H1 (cell line): ENCODE results near the gene COIL. TPM values are rescaled to one million over a fixed set of nuclear protein-coding genes. Genes with fewer than 3 reads are reported as not detected.

Experiments used
- CTCF ChIA-PET: fragments of 300-600 bp; sonication (Branson Sonifier 250); formaldehyde crosslinking; loops from one replicate; lab custom pipeline; 2021; ENCODE audit not compliant: partially characterized antibody; lab: Charles Lee
- POLR2A ChIA-PET: fragments of 300-600 bp; sonication (Branson Sonifier 250); formaldehyde crosslinking; loops from one replicate; lab custom pipeline; 2021; ENCODE audit warnings: inconsistent platforms; ENCODE audit not compliant: partially characterized antibody; lab: Charles Lee
- DNase-seq, 2 experiments: peaks; one replicate each; pipeline versions ENCODE4 v3.0.0 to v3.0.0-alpha.2; 2010 to 2022; ENCODE audit warnings: low spot score in 2 of 2, low read depth in 1 of 2, mixed read lengths in 1 of 2
- FAIRE-seq: peaks from 2 replicates; lab custom pipeline; 2011; peaks lifted over from hg19 to GRCh38; lab: Jason Lieb, UNC
- H2AFZ ChIP-seq: 2 replicates; pipeline ENCODE4 v1.8.1; 2012; ENCODE audit warnings: low read length, inconsistent platforms
- H2AK5ac ChIP-seq: 2 replicates; pipeline ENCODE4 v1.6.1; 2013; ENCODE audit warnings: low read depth, low read length
- H2BK120ac ChIP-seq: replicated peaks from 2 replicates; pipeline ENCODE3; 2013; ENCODE audit warnings: low read depth, low read length, inconsistent platforms
- H2BK12ac ChIP-seq: 2 replicates; pipeline ENCODE4 v1.6.1; 2013; ENCODE audit warnings: low read depth, low read length
- H2BK15ac ChIP-seq: 2 replicates; pipeline ENCODE4 v1.6.1; 2013; ENCODE audit warnings: low read length
- H2BK20ac ChIP-seq: 2 replicates; pipeline ENCODE4 v1.6.1; 2013; ENCODE audit warnings: low read length
- H2BK5ac ChIP-seq: 2 replicates; pipeline ENCODE4 v1.6.1; 2013; ENCODE audit warnings: low read depth, low read length
- H3K14ac ChIP-seq: 2 replicates; pipeline ENCODE4 v1.6.1; 2013; ENCODE audit warnings: inconsistent platforms; ENCODE audit not compliant: insufficient read length
- H3K18ac ChIP-seq: 2 replicates; pipeline ENCODE4 v1.6.1; 2013; ENCODE audit warnings: low read length; ENCODE audit errors: extremely low read depth
- H3K23ac ChIP-seq: 2 replicates; pipeline ENCODE4 v1.6.1; 2013; ENCODE audit warnings: inconsistent platforms; ENCODE audit not compliant: insufficient read length
- H3K23me2 ChIP-seq: 2 replicates; pipeline ENCODE4 v1.6.1; 2013; ENCODE audit warnings: low read depth, low read length
- H3K27ac ChIP-seq: 2 replicates; pipeline ENCODE4 v1.6.1; 2011; ENCODE audit warnings: low read depth, low read length, inconsistent platforms
- H3K27me3 ChIP-seq, 4 experiments: replicated peaks in 1 of 4; 1 replicate in 1 of 4; 2 replicates in 3 of 4; pipeline versions ENCODE4 v1.6.1 to v1.8.1; 2011 to 2013; ENCODE audit warnings: low read length in 3 of 4, mild to moderate bottlenecking in 3 of 4, inconsistent platforms in 2 of 4, mixed read lengths in 2 of 4, moderate library complexity in 1 of 4; ENCODE audit not compliant: control insufficient read depth in 3 of 4, insufficient read depth in 3 of 4; ENCODE audit errors: extremely low read depth in 1 of 4
- H3K36me3 ChIP-seq, 4 experiments: 2 replicates each; pipeline versions ENCODE4 v1.6.1 to v1.8.1; 2011 to 2013; ENCODE audit warnings: mild to moderate bottlenecking in 4 of 4, low read length in 3 of 4, moderate library complexity in 2 of 4, control low read depth in 1 of 4, inconsistent platforms in 1 of 4; ENCODE audit not compliant: insufficient read depth in 4 of 4, control insufficient read depth in 2 of 4
- H3K4ac ChIP-seq: replicated peaks from 2 replicates; pipeline ENCODE3; 2013; ENCODE audit warnings: low read length, low read depth, mixed read lengths, inconsistent platforms; ENCODE audit not compliant: insufficient read length
- H3K4me1 ChIP-seq, 4 experiments: replicated peaks in 1 of 4; 1 replicate in 1 of 4; 2 replicates in 3 of 4; pipeline versions ENCODE4 v1.6.1 to v1.8.1; 2011 to 2013; ENCODE audit warnings: low read length in 3 of 4, inconsistent platforms in 2 of 4, mixed read lengths in 1 of 4; ENCODE audit not compliant: insufficient read depth in 4 of 4, control insufficient read depth in 3 of 4
- H3K4me2 ChIP-seq, 2 experiments: 2 replicates each; pipeline versions ENCODE4 v1.6.1 to v1.8.1; 2011 to 2013; ENCODE audit warnings: low read depth in 2 of 2, low read length in 2 of 2, control low read depth in 1 of 2, inconsistent platforms in 1 of 2, mild to moderate bottlenecking in 1 of 2; ENCODE audit not compliant: insufficient read depth in 1 of 2
- H3K4me3 ChIP-seq, 4 experiments: fragments of 200-600, 300-600 bp in 1 of 4; sonication (generic), shearing (Covaris generic), sonication (Bioruptor Twin) in 1 of 4; 2 replicates each; pipeline versions ENCODE4 v1.5.1 to v1.8.1; 2011 to 2016; ENCODE audit warnings: low read length in 4 of 4, low read depth in 3 of 4, control low read depth in 2 of 4, inconsistent platforms in 2 of 4, mild to moderate bottlenecking in 2 of 4, mixed read lengths in 1 of 4, moderate library complexity in 1 of 4; ENCODE audit not compliant: insufficient read depth in 2 of 4; ENCODE audit errors: extremely low read depth in 1 of 4
- H3K56ac ChIP-seq: replicated peaks from 2 replicates; pipeline ENCODE3; 2013; ENCODE audit warnings: low read depth, mild to moderate bottlenecking, mixed read lengths, low read length, inconsistent platforms; ENCODE audit not compliant: insufficient read length
- H3K79me1 ChIP-seq: 2 replicates; pipeline ENCODE4 v1.6.1; 2013; ENCODE audit warnings: low read depth, low read length, control low read depth
- H3K79me2 ChIP-seq, 2 experiments: 2 replicates each; pipeline versions ENCODE4 v1.6.1 to v1.8.1; 2012 to 2013; ENCODE audit warnings: low read length in 2 of 2, mild to moderate bottlenecking in 2 of 2, inconsistent platforms in 1 of 2; ENCODE audit not compliant: insufficient read depth in 2 of 2, control insufficient read depth in 1 of 2
- H3K9ac ChIP-seq, 4 experiments: replicated peaks in 1 of 4; 1 replicate in 1 of 4; 2 replicates in 3 of 4; pipeline versions ENCODE4 v1.6.1 to v1.8.1; 2011 to 2013; ENCODE audit warnings: low read depth in 3 of 4, low read length in 3 of 4, control low read depth in 2 of 4, mild to moderate bottlenecking in 2 of 4, moderate library complexity in 2 of 4, inconsistent platforms in 1 of 4; ENCODE audit errors: extremely low read depth in 1 of 4
- H3K9me3 ChIP-seq, 2 experiments: 2 replicates each; pipeline versions ENCODE4 v1.6.1 to v1.8.1; 2012 to 2013; ENCODE audit warnings: mild to moderate bottlenecking in 2 of 2, moderate library complexity in 2 of 2, control low read depth in 1 of 2, inconsistent platforms in 1 of 2, low read depth in 1 of 2, low read length in 1 of 2, mixed read lengths in 1 of 2; ENCODE audit not compliant: insufficient read depth in 2 of 2
- H4K20me1 ChIP-seq, 2 experiments: replicated peaks in 1 of 2; 2 replicates each; pipeline versions ENCODE3 to v1.8.1; 2011 to 2013; ENCODE audit warnings: inconsistent platforms in 2 of 2, low read length in 2 of 2, mild to moderate bottlenecking in 1 of 2; ENCODE audit not compliant: insufficient read depth in 2 of 2, control insufficient read depth in 1 of 2
- H4K5ac ChIP-seq: 2 replicates; pipeline ENCODE4 v1.6.1; 2013; ENCODE audit warnings: low read length, low read depth, mixed read lengths, inconsistent platforms; ENCODE audit not compliant: insufficient read length
- H4K8ac ChIP-seq: 2 replicates; pipeline ENCODE4 v1.8.0; 2013; ENCODE audit warnings: mild to moderate bottlenecking, moderate library complexity, low read length, inconsistent platforms; ENCODE audit not compliant: insufficient read depth; ENCODE audit errors: extremely low read depth
- H4K91ac ChIP-seq: replicated peaks from 2 replicates; pipeline ENCODE3; 2013; ENCODE audit warnings: low read length, mixed read lengths, inconsistent platforms; ENCODE audit not compliant: insufficient read length
- CBX8 ChIP-seq: fragments of 300-800, 300-1000 bp; sonication (generic); IDR thresholded peaks from 2 replicates; pipeline ENCODE4 v1.7.1; 2016; ENCODE audit warnings: low read depth, low read length, borderline replicate concordance
- CREB1 ChIP-seq: IDR thresholded peaks from 2 replicates; pipeline ENCODE4 v1.6.1; 2012; ENCODE audit warnings: inconsistent platforms
- EGR1 ChIP-seq: IDR thresholded peaks from 2 replicates; pipeline ENCODE4 v1.6.1; 2011; ENCODE audit warnings: low read depth, low read length, borderline replicate concordance
- GABPA ChIP-seq: IDR thresholded peaks from 2 replicates; pipeline ENCODE4 v1.6.1; 2011; ENCODE audit warnings: mild to moderate bottlenecking, low read length, moderate library complexity, borderline replicate concordance; ENCODE audit not compliant: insufficient read depth
- GTF2F1 ChIP-seq: IDR thresholded peaks from 2 replicates; pipeline ENCODE4 v1.6.1; 2012; ENCODE audit warnings: low read depth, low read length, improper control_type of control experiment, borderline replicate concordance
- HDAC2 ChIP-seq, 2 experiments: fragments of 300-600 bp in 1 of 2; sonication (generic) in 1 of 2; IDR thresholded peaks; 2 replicates each; pipeline ENCODE4 v1.6.1; 2011 to 2012; ENCODE audit warnings: low read depth in 2 of 2, low read length in 2 of 2, mild to moderate bottlenecking in 2 of 2, moderate library complexity in 2 of 2, borderline replicate concordance in 1 of 2, inconsistent platforms in 1 of 2
- JUND ChIP-seq: IDR thresholded peaks from 2 replicates; pipeline ENCODE4 v1.6.1; 2011; ENCODE audit warnings: mild to moderate bottlenecking, improper control_type of control experiment, low read length
- KDM5A ChIP-seq: fragments of 200-600 bp; IDR thresholded peaks from 2 replicates; pipeline ENCODE4 v1.7.1; 2012; ENCODE audit warnings: mild to moderate bottlenecking, low read length, inconsistent platforms, mixed read lengths
- POLR2AphosphoS5 ChIP-seq: IDR thresholded peaks from 2 replicates; pipeline ENCODE4 v1.6.1; 2011; ENCODE audit warnings: low read depth, low read length
- SIN3A ChIP-seq, 2 experiments: IDR thresholded peaks in 1 of 2; conservative IDR thresholded peaks in 1 of 2; 2 replicates each; pipeline ENCODE4 v1.6.1; 2011 to 2012; ENCODE audit warnings: low read length in 2 of 2, improper control_type of control experiment in 1 of 2, low read depth in 1 of 2, mild to moderate bottlenecking in 1 of 2
- TAF1 ChIP-seq: IDR thresholded peaks from 2 replicates; pipeline ENCODE4 v1.6.1; 2011; ENCODE audit warnings: mild to moderate bottlenecking, low read depth, low read length
- TBP ChIP-seq: IDR thresholded peaks from 2 replicates; pipeline ENCODE4 v1.6.1; 2011; ENCODE audit warnings: low read depth, low read length, improper control_type of control experiment
- TCF12 ChIP-seq: IDR thresholded peaks from 2 replicates; pipeline ENCODE4 v1.6.1; 2011; ENCODE audit warnings: low read depth, mild to moderate bottlenecking, low read length
- WGBS, 2 experiments: shearing (Covaris generic) in 1 of 2; methylation state at CpG; one replicate each; pipeline versions ENCODE4 v1.1.6 to v1.1.7; 2013 to 2015; ENCODE audit warnings: low lambda C conversion rate in 2 of 2, mixed read lengths in 2 of 2, inconsistent platforms in 1 of 2, low coverage in 1 of 2, missing lambda C conversion rate in 1 of 2; ENCODE audit not compliant: insufficient replicate concordance in 2 of 2, insufficient coverage in 1 of 2, insufficient read length in 1 of 2; ENCODE audit errors: extremely low coverage in 1 of 2, missing lambda C conversion rate in 1 of 2; 5-methylcytosine and 5-hydroxymethylcytosine counted together
- polyA plus RNA-seq, 7 experiments: library from polyadenylated mRNA; depleted of rRNA in 3 of 7; stranded (reverse) in 5 of 7; unstranded in 2 of 7; fragments of >200 nt in 5 of 7; fragments of 200-250 nt in 2 of 7; gene quantifications; 1 replicate in 5 of 7; 2 replicates in 1 of 7; 4 replicates in 1 of 7; pipeline versions ENCODE4 v1.2.1 to v1.2.3, GENCODE V29; 2011 to 2013; ENCODE audit warnings: missing spikeins in 2 of 7, mixed read lengths in 2 of 7
- total RNA-seq: library from RNA; stranded (reverse); fragmentation: NEBNext Ultra II Directional; extraction: Animal tissue kit (Norgen Biotek cat#: 25700); gene quantifications from 2 replicates; pipeline ENCODE4 v1.2.1, GENCODE V29; 2021
- TF ChIP-seq, protein P1 (sequence below): IDR thresholded peaks from 2 replicates; pipeline ENCODE4 v1.6.1; 2011; ENCODE audit warnings: low read length, improper control_type of control experiment

The COIL gene
- total and polyA plus RNA-seq, 2 of the 8 experiments (the other 6 are each of a cell fraction or from before 2014, with no cell fraction given): 5.2 to 23.6 TPM

GRCh38 chr17:56899403-56899802 lies 61.4 kb downstream of the COIL start:
- Histone ChIP-seq H3K18ac (no peak overlapping the region), H2BK12ac (no peak overlapping the region), H3K4me1 (peaks cover 0 to 3% (median 0%) of the 10 kb centered on the region in 4 experiments; a peak in 2 of 7 replicates), H3K9ac (no peak overlapping the region), H3K23me2 (no peaks in the 10 kb centered on the region), H4K8ac (no peak overlapping the region), H3K4me3 (no peak overlapping the region), H3K36me3 (peaks cover 9 to 50% (median 22%) of the 10 kb centered on the region in 4 experiments; a peak in 6 of 8 replicates), H2AK5ac (no peak overlapping the region), H3K4me2 (no peak overlapping the region), H2BK20ac (no peak overlapping the region), H3K23ac (no peak overlapping the region), H3K79me2 (no peaks in the 10 kb centered on the region), H3K79me1 (no peaks in the 10 kb centered on the region), H4K91ac (no peak overlapping the region), H4K20me1 (peaks cover 0 to 3% of the 10 kb centered on the region in 2 experiments), H2AFZ (no peak overlapping the region), H3K56ac (no peak overlapping the region), H2BK120ac (no peak overlapping the region), H3K27me3 (no peaks in the 10 kb centered on the region), H3K14ac (no peak overlapping the region), H3K27ac (no peak overlapping the region), H3K9me3 (no peaks in the 10 kb centered on the region), H2BK5ac (no peak overlapping the region), H2BK15ac (no peak overlapping the region), H3K4ac (no peak overlapping the region), H4K5ac (no peak overlapping the region)
- CTCF ChIA-PET: interaction anchor here (0.6 to 1.8 kb wide), 8 partner anchors 9 to 113 kb away, joined by 3 to 8 read pairs (median 4); no protein-coding TSS in a partner anchor
- no peak for FAIRE-seq
- POLR2A ChIA-PET: no interaction called here
- WGBS, 2 experiments: 90% methylated on average over 7 of the region's 7 CpGs; no CpG with 5 or more reads in 1 of the 2 experiments
- DNase-seq: no peak
- no peak for TF ChIP-seq EGR1
- TF ChIP-seq HDAC2 (IDR thresholded peaks at IDR 0.05; ENCODE audit: borderline replicate concordance in 1 of 2, low read depth in 2 of 2, low read length in 2 of 2): no peak
- TF ChIP-seq KDM5A: no peak
- no peak for TF ChIP-seq SIN3A (conservative IDR thresholded peaks at IDR 0.05 in 1 of 2, IDR thresholded peaks at IDR 0.05 in 1 of 2; ENCODE audit: low read depth in 1 of 2, low read length in 2 of 2)
- TF ChIP-seq GABPA: no peak
- TF ChIP-seq POLR2AphosphoS5: no peak
- TF ChIP-seq TAF1: no peak
- no peak for TF ChIP-seq TBP
- TF ChIP-seq CREB1: no peak
- no peak for TF ChIP-seq GTF2F1
- TF ChIP-seq, protein P1, sequence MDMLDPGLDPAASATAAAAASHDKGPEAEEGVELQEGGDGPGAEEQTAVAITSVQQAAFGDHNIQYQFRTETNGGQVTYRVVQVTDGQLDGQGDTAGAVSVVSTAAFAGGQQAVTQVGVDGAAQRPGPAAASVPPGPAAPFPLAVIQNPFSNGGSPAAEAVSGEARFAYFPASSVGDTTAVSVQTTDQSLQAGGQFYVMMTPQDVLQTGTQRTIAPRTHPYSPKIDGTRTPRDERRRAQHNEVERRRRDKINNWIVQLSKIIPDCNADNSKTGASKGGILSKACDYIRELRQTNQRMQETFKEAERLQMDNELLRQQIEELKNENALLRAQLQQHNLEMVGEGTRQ: no peak
- no peak for TF ChIP-seq TCF12
- no peak for TF ChIP-seq JUND
- no peak for TF ChIP-seq CBX8
